GM19463 (cell line): Measurements from ENCODE around the gene DOCK2.
"Not testable (repeated sequence)": the region's sequence is repeated elsewhere in the genome, so short reads cannot be mapped to it uniquely, and the experiment has no call there.

ENCODE experiments used
- ATAC-seq: cut with Tn5 transposase; IDR thresholded peaks from one replicate; pipeline ENCODE4 v1.9.1; 2021; ENCODE audit warnings: mild to moderate bottlenecking, moderate library complexity; ENCODE audit not compliant: unreplicated experiment

DOCK2 gene

GRCh38 chr5:169921384-169921783, 284.3 kb downstream of the DOCK2 start:
- no peak for ATAC-seq

GRCh38 chr5:169921949-169922348, 284.9 kb downstream of the DOCK2 start:
- no peak for ATAC-seq

GRCh38 chr5:169922474-169922873, 285.4 kb downstream of the DOCK2 start:
- no peak for ATAC-seq

GRCh38 chr5:169923988-169924387, 286.9 kb downstream of the DOCK2 start:
- peak; percentile 94 for ATAC-seq

GRCh38 chr5:169933127-169933526, 296.1 kb downstream of the DOCK2 start:
- ATAC-seq = no peak

GRCh38 chr5:169933616-169934015, 296.5 kb downstream of the DOCK2 start:
- no peak for ATAC-seq

GRCh38 chr5:169934990-169935389, 297.9 kb downstream of the DOCK2 start:
- ATAC-seq = no peak

GRCh38 chr5:169935762-169936161, 298.7 kb downstream of the DOCK2 start:
- ATAC-seq = no peak

GRCh38 chr5:169938439-169938838, 301.4 kb downstream of the DOCK2 start:
- ATAC-seq = no peak

GRCh38 chr5:169939731-169940130, 302.7 kb downstream of the DOCK2 start:
- ATAC-seq = no peak

GRCh38 chr5:169941542-169941941, 304.5 kb downstream of the DOCK2 start:
- no peak for ATAC-seq

- no peak for ATAC-seq
Measured at GRCh38 chr5:169942181-169942580, 305.1 kb downstream of the DOCK2 start.

GRCh38 chr5:169943026-169943425, 306.0 kb downstream of the DOCK2 start:
- ATAC-seq = no peak

- ATAC-seq = no peak
Measured at GRCh38 chr5:169944115-169944514, 307.0 kb downstream of the DOCK2 start.

- no peak for ATAC-seq
Measured at GRCh38 chr5:169944922-169945680, 308.0 kb downstream of the DOCK2 start.

- ATAC-seq = no peak
Measured at GRCh38 chr5:169945831-169946261, 308.8 kb downstream of the DOCK2 start.

- ATAC-seq = no peak
Measured at GRCh38 chr5:169946743-169947295, 309.7 kb downstream of the DOCK2 start.

GRCh38 chr5:169950333-169950732, 313.3 kb downstream of the DOCK2 start:
- ATAC-seq = peak; percentile 49

- not testable (repeated sequence) for ATAC-seq
Measured at GRCh38 chr5:169953196-169953595, 316.1 kb downstream of the DOCK2 start.

GRCh38 chr5:169954786-169955185, 317.7 kb downstream of the DOCK2 start:
- ATAC-seq = no peak

GRCh38 chr5:169956126-169956525, 319.1 kb downstream of the DOCK2 start:
- ATAC-seq = no peak

- ATAC-seq = no peak
Measured at GRCh38 chr5:169956756-169957155, 319.7 kb downstream of the DOCK2 start.

- ATAC-seq = no peak
Measured at GRCh38 chr5:169958278-169958677, 321.2 kb downstream of the DOCK2 start.
